NCI-H226 (cell line): ENCODE results near the gene PCNX2.

Source experiments
- DNase-seq: peaks from one replicate; pipeline ENCODE4 v3.0.0-alpha.2; 2015

PCNX2 gene

GRCh38 chr1:233316473-233316872, 20.9 kb upstream of the PCNX2 start:
- no peak for DNase-seq

- no peak for DNase-seq
Observed at GRCh38 chr1:233315718-233316301, 20.3 kb upstream of the PCNX2 start.

GRCh38 chr1:233313434-233314155, 18.1 kb upstream of the PCNX2 start:
- no peak for DNase-seq

- DNase-seq: no peak
Observed at GRCh38 chr1:233304489-233305102, 9.1 kb upstream of the PCNX2 start.

GRCh38 chr1:233300326-233300725, 4.8 kb upstream of the PCNX2 start:
- no peak for DNase-seq

GRCh38 chr1:233299450-233299849, 3.9 kb upstream of the PCNX2 start:
- no peak for DNase-seq

- no peak for DNase-seq
Observed at GRCh38 chr1:233295975-233296322, 424 bp upstream of the PCNX2 start.

GRCh38 chr1:233294913-233295236, 650 bp downstream of the PCNX2 start:
- peak; percentile 13 for DNase-seq

GRCh38 chr1:233293556-233294446, 1.7 kb downstream of the PCNX2 start:
- DNase-seq: no peak

GRCh38 chr1:233290396-233291034, 5.0 kb downstream of the PCNX2 start:
- no peak for DNase-seq

- DNase-seq: no peak
Observed at GRCh38 chr1:233289676-233290075, 5.8 kb downstream of the PCNX2 start.

- DNase-seq: no peak
Observed at GRCh38 chr1:233282582-233282886, 13.0 kb downstream of the PCNX2 start.

GRCh38 chr1:233281711-233282581, 13.6 kb downstream of the PCNX2 start:
- peak; percentile 20 for DNase-seq

GRCh38 chr1:233279971-233280370, 15.6 kb downstream of the PCNX2 start:
- DNase-seq: no peak

GRCh38 chr1:233278631-233279030, 16.9 kb downstream of the PCNX2 start:
- no peak for DNase-seq

GRCh38 chr1:233277637-233278606, 17.6 kb downstream of the PCNX2 start:
- DNase-seq: no peak

GRCh38 chr1:233269656-233270055, 25.9 kb downstream of the PCNX2 start:
- peak; percentile 31 for DNase-seq

GRCh38 chr1:233268389-233269022, 27.0 kb downstream of the PCNX2 start:
- DNase-seq: no peak

- DNase-seq: no peak
Observed at GRCh38 chr1:233261695-233262094, 33.8 kb downstream of the PCNX2 start.

GRCh38 chr1:233261206-233261605, 34.3 kb downstream of the PCNX2 start:
- DNase-seq: no peak

- no peak for DNase-seq
Observed at GRCh38 chr1:233257786-233258185, 37.7 kb downstream of the PCNX2 start.
